GM19397 (cell line): Measurements from ENCODE around the gene CA4.
A peak's percentile ranks its signal among the peaks of the same experiment; 100 is the strongest.

ENCODE experiments used
- ATAC-seq: cut with Tn5 transposase; IDR thresholded peaks from one replicate; pipeline ENCODE4 v1.9.1; 2021; ENCODE audit warnings: mild to moderate bottlenecking, moderate library complexity; ENCODE audit not compliant: unreplicated experiment

Gene CA4

GRCh38 chr17:60129164-60129563, 20.6 kb upstream of the CA4 start:
- ATAC-seq, result no peak

- no peak for ATAC-seq
These were observed 19.3 kb upstream of the CA4 start for GRCh38 chr17:60130466-60130865.

GRCh38 chr17:60134396-60135150, 15.2 kb upstream of the CA4 start:
- ATAC-seq, result no peak

- ATAC-seq, result peak; percentile 85
These were observed 14.4 kb upstream of the CA4 start for GRCh38 chr17:60135151-60135950.

- ATAC-seq, result no peak
These were observed 13.7 kb upstream of the CA4 start for GRCh38 chr17:60135951-60136666.

GRCh38 chr17:60137731-60138130, 12.0 kb upstream of the CA4 start:
- ATAC-seq, result no peak

GRCh38 chr17:60138769-60139437, 10.9 kb upstream of the CA4 start:
- ATAC-seq, result no peak

GRCh38 chr17:60139438-60140285, 10.1 kb upstream of the CA4 start:
- ATAC-seq, result no peak

- no peak for ATAC-seq
These were observed 8.4 kb upstream of the CA4 start for GRCh38 chr17:60141111-60142018.

GRCh38 chr17:60142872-60143499, 6.8 kb upstream of the CA4 start:
- ATAC-seq, result no peak

- no peak for ATAC-seq
These were observed 4.5 kb upstream of the CA4 start for GRCh38 chr17:60145006-60145935.

GRCh38 chr17:60146206-60146605, 3.6 kb upstream of the CA4 start:
- no peak for ATAC-seq

GRCh38 chr17:60147553-60148223, 2.1 kb upstream of the CA4 start:
- ATAC-seq, result no peak

GRCh38 chr17:60148373-60148772, 1.4 kb upstream of the CA4 start:
- ATAC-seq, result no peak

GRCh38 chr17:60151355-60151754, 1.6 kb downstream of the CA4 start:
- peak; percentile 50 for ATAC-seq

GRCh38 chr17:60153606-60154390, 4.0 kb downstream of the CA4 start:
- ATAC-seq, result no peak
